ENCODE measurements around the gene ANO6.

The ANO6 gene

GRCh38 chr12:45411626-45412025 is 195.7 kb downstream of the ANO6 start:
- DNase-seq: no peak

- no peak for DNase-seq
Measured at GRCh38 chr12:45415393-45415817, 199.5 kb downstream of the ANO6 start.

- DNase-seq: no peak
Measured at GRCh38 chr12:45416126-45416525, 200.2 kb downstream of the ANO6 start.

- DNase-seq: no peak
Measured at GRCh38 chr12:45418520-45418919, 202.6 kb downstream of the ANO6 start.

GRCh38 chr12:45419317-45419814 is 203.5 kb downstream of the ANO6 start:
- DNase-seq: no peak

- DNase-seq: no peak
Measured at GRCh38 chr12:45421736-45422135, 205.8 kb downstream of the ANO6 start.

GRCh38 chr12:45423931-45424330 is 208.0 kb downstream of the ANO6 start:
- DNase-seq: no peak

- no peak for DNase-seq
Measured at GRCh38 chr12:45425426-45425825, 209.5 kb downstream of the ANO6 start.

GRCh38 chr12:45426294-45426693 is 210.4 kb downstream of the ANO6 start:
- DNase-seq: peak; percentile 28

GRCh38 chr12:45427042-45427441 is 211.1 kb downstream of the ANO6 start:
- DNase-seq: no peak

GRCh38 chr12:45429831-45430230 is 213.9 kb downstream of the ANO6 start:
- no peak for DNase-seq

GRCh38 chr12:45431126-45431525 is 215.2 kb downstream of the ANO6 start:
- no peak for DNase-seq

GRCh38 chr12:45432710-45433109 is 216.8 kb downstream of the ANO6 start:
- no peak for DNase-seq

GRCh38 chr12:45433441-45433868 is 217.6 kb downstream of the ANO6 start:
- no peak for DNase-seq

- no peak for DNase-seq
Measured at GRCh38 chr12:45434094-45434493, 218.2 kb downstream of the ANO6 start.

GRCh38 chr12:45435945-45436710 is 220.2 kb downstream of the ANO6 start:
- DNase-seq: peak; percentile 42

GRCh38 chr12:45439039-45439438 is 223.1 kb downstream of the ANO6 start:
- no peak for DNase-seq

GRCh38 chr12:45446013-45446412 is 230.1 kb downstream of the ANO6 start:
- DNase-seq: no peak

- DNase-seq: peak; percentile 11
Measured at GRCh38 chr12:45458238-45458637, 242.3 kb downstream of the ANO6 start.

GRCh38 chr12:45458854-45459807 is 243.2 kb downstream of the ANO6 start:
- DNase-seq: no peak

- DNase-seq: no peak
Measured at GRCh38 chr12:45462506-45462905, 246.6 kb downstream of the ANO6 start.

- DNase-seq: no peak
Measured at GRCh38 chr12:45464699-45465098, 248.8 kb downstream of the ANO6 start.

- no peak for DNase-seq
Measured at GRCh38 chr12:45468751-45469615, 253.1 kb downstream of the ANO6 start.

Data from hematopoietic multipotent progenitor cell treated with erythropoietin and hydrocortisone succinate and interleukin-3 and kit ligand, for 6 days (in vitro differentiated cells).